K562 (cell line): Measurements from ENCODE around the gene SNAPC5. TPM values are rescaled to one million over a fixed set of nuclear protein-coding genes. Genes with fewer than 3 reads are reported as not detected.
"Not testable (repeated sequence)": the region's sequence is repeated elsewhere in the genome, so short reads cannot be mapped to it uniquely, and the experiment has no call there.

ENCODE experiments used
- ATAC-seq: fragments of 200-7000 bp; cut with Tn5 transposase; 3 replicates; pipeline ENCODE4 v1.9.1; 2020; ENCODE audit warnings: moderate library complexity
- BruUV-seq: library from RNA; stranded (reverse); fragments of 400-500 nt; replicated peaks from 2 replicates; lab custom pipeline; 2021; lab: Mats Ljungman, UMichigan
- CTCF ChIA-PET: fragments of 300-600 bp; formaldehyde crosslinking; extraction: SDS; loops from one replicate; lab custom pipeline; 2021; ENCODE audit warnings: low intra/inter-chr PET ratio; lab: Yijun Ruan, JAX
- POLR2A ChIA-PET: fragments of 300-600, 350-650 bp; sonication (Branson Sonifier 250); formaldehyde crosslinking; extraction: SDS; loops from one replicate; lab custom pipeline; 2021; ENCODE audit warnings: antibody characterized with exemption, inconsistent platforms; lab: Yijun Ruan, JAX
- DNase-seq, 4 experiments: peaks; one replicate each; pipeline versions ENCODE4 v3.0.0 to v3.0.0-alpha.2; 2011 to 2018; ENCODE audit warnings: low spot score in 3 of 4, mixed read lengths in 3 of 4; ENCODE audit errors: extremely low read depth in 1 of 4
- FAIRE-seq: peaks from 2 replicates; lab custom pipeline; 2011; peaks lifted over from hg19 to GRCh38; lab: Jason Lieb, UNC
- H2AFZ ChIP-seq: 2 replicates; pipeline ENCODE4 v1.6.0; 2011; ENCODE audit warnings: low read depth, low read length, control low read depth, inconsistent platforms
- H3K27ac ChIP-seq: fragments of 200-600 bp; 3 replicates; pipeline ENCODE4 v1.8.0; 2011; ENCODE audit warnings: low read depth, mild to moderate bottlenecking, control low read depth, inconsistent platforms, low read length, moderate library complexity, mixed read lengths; ENCODE audit errors: extremely low read depth
- H3K27me3 ChIP-seq, 2 experiments: fragments of 300-600 bp in 1 of 2; 2 replicates in 1 of 2; 3 replicates in 1 of 2; pipeline versions ENCODE4 v1.6.0 to v1.8.0; 2011; ENCODE audit warnings: inconsistent platforms in 2 of 2, low read length in 2 of 2, mild to moderate bottlenecking in 1 of 2, mixed read lengths in 1 of 2, moderate library complexity in 1 of 2; ENCODE audit not compliant: control insufficient read depth in 2 of 2, insufficient read depth in 2 of 2
- H3K36me3 ChIP-seq: fragments of 300-600 bp; 3 replicates; pipeline ENCODE4 v1.8.0; 2011; ENCODE audit warnings: mild to moderate bottlenecking, low read length, inconsistent platforms; ENCODE audit not compliant: control insufficient read depth, insufficient read depth
- H3K4me1 ChIP-seq, 2 experiments: fragments of 200-600 bp in 1 of 2; replicated peaks in 1 of 2; 2 replicates in 1 of 2; 3 replicates in 1 of 2; pipeline versions ENCODE4 v1.5.1 to v1.8.0; 2011; ENCODE audit warnings: inconsistent platforms in 2 of 2, low read length in 2 of 2, mild to moderate bottlenecking in 1 of 2, mixed read lengths in 1 of 2, moderate library complexity in 1 of 2; ENCODE audit not compliant: control insufficient read depth in 2 of 2, insufficient read depth in 2 of 2
- H3K4me2 ChIP-seq: 2 replicates; pipeline ENCODE4 v1.6.1; 2011; ENCODE audit warnings: low read length, control low read depth, inconsistent platforms, mixed read lengths; ENCODE audit not compliant: insufficient read depth
- H3K4me3 ChIP-seq: fragments of 200-600 bp; sonication (generic), shearing (Covaris generic); 2 replicates; pipeline ENCODE4 v1.5.1; 2016; ENCODE audit warnings: control low read depth, inconsistent platforms
- H3K79me2 ChIP-seq: fragments of 200-600 bp; 3 replicates; pipeline ENCODE4 v1.8.0; 2011; ENCODE audit warnings: low read length, inconsistent platforms; ENCODE audit not compliant: control insufficient read depth, insufficient read depth
- H3K9ac ChIP-seq, 2 experiments: 2 replicates each; pipeline versions ENCODE4 v1.6.0 to v1.6.1; 2011; ENCODE audit warnings: low read depth in 2 of 2, low read length in 2 of 2, control low read depth in 1 of 2, inconsistent platforms in 1 of 2, mild to moderate bottlenecking in 1 of 2, mixed read lengths in 1 of 2; ENCODE audit not compliant: insufficient read depth in 1 of 2
- H3K9me1 ChIP-seq: one replicate; pipeline ENCODE4 v1.6.0; 2011; ENCODE audit warnings: inconsistent platforms, mild to moderate bottlenecking, low read length, moderate library complexity; ENCODE audit not compliant: control insufficient read depth, insufficient read depth
- H3K9me3 ChIP-seq: replicated peaks from 2 replicates; pipeline ENCODE4 v1.5.1; 2011; ENCODE audit warnings: low read depth, low read length, inconsistent platforms; ENCODE audit not compliant: control insufficient read depth, insufficient read depth
- H4K20me1 ChIP-seq: replicated peaks from 2 replicates; pipeline ENCODE4 v1.6.1; 2011; ENCODE audit warnings: low read length, inconsistent platforms, mixed read lengths; ENCODE audit not compliant: control insufficient read depth, insufficient read depth
- CBX1 ChIP-seq: sonication (generic); IDR thresholded peaks from 2 replicates; pipeline ENCODE4 v1.6.1; 2016; ENCODE audit warnings: antibody characterized with exemption, low read depth, mild to moderate bottlenecking
- KAT2B ChIP-seq: IDR thresholded peaks from one replicate; pipeline ENCODE4 v1.6.1; 2012; ENCODE audit warnings: low read depth, mild to moderate bottlenecking, control low read depth, inconsistent platforms, low read length, moderate library complexity
- STAT5B ChIP-seq: fragments of 250-450 bp; sonication (Bioruptor Pico); IDR thresholded peaks from 2 replicates; pipeline ENCODE4 v1.8.0; 2021; ENCODE audit warnings: mild to moderate bottlenecking, inconsistent platforms
- WGBS: fragments of 100-300 bp; shearing (Covaris generic); methylation state at CpG from one replicate; pipeline ENCODE4 v1.1.6; 2016; ENCODE audit warnings: low coverage, mixed read lengths; ENCODE audit not compliant: insufficient coverage; ENCODE audit errors: missing lambda C conversion rate; 5-methylcytosine and 5-hydroxymethylcytosine counted together
- in situ Hi-C: fragments of 300-500 bp; cut with MboI; formaldehyde crosslinking; loops from 4 replicates; pipeline ENCODE4 v1.15.0; 2018; ENCODE audit warnings: inconsistent platforms, mixed read lengths
- intact Hi-C: fragments of 100-400 bp; cut with micrococcal nuclease; formaldehyde crosslinking; loops from 2 replicates; pipeline ENCODE4 v1.14.2; 2022
- polyA plus RNA-seq, 8 experiments: library from polyadenylated mRNA; depleted of rRNA in 4 of 8; stranded (reverse) in 5 of 8; unstranded in 3 of 8; fragments of >200 nt; fragmentation: Nextera tagmentation in 2 of 8; fragmentation: Illumina TruSeq in 1 of 8; extraction: Ambion mirVana in 2 of 8; extraction: Trizol in 1 of 8; gene quantifications; 2 replicates each; pipeline versions ENCODE4 v1.2.1 to v1.2.3, GENCODE V29; 2011 to 2014; ENCODE audit warnings: inconsistent platforms in 1 of 8, missing spikeins in 1 of 8
- total RNA-seq, 7 experiments: library from RNA; depleted of rRNA in 6 of 7; stranded (reverse); fragments of >200 nt in 6 of 7; fragmentation: Illumina TruSeq in 2 of 7; extraction: Trizol in 2 of 7; gene quantifications; 2 replicates each; pipeline versions ENCODE4 v1.2.1 to v1.2.3, GENCODE V29; 2011 to 2021; ENCODE audit warnings: low replicate concordance in 1 of 7
- TF ChIP-seq, protein P1 (sequence below), 2 experiments: fragments of 450-650 bp in 1 of 2; sonication (generic) in 1 of 2; formaldehyde crosslinking; conservative IDR thresholded peaks; 2 replicates each; pipeline versions ENCODE4 v1.4.0 to v1.8.1; 2020 to 2022; ENCODE audit warnings: mild to moderate bottlenecking in 1 of 2, missing genetic modification reagents in 1 of 2

The SNAPC5 gene
- total and polyA plus RNA-seq, 9 of the 15 experiments (the other 6 are each of a cell fraction or from before 2014, with no cell fraction given): 52.8 to 155 (median 96.5) TPM

DNA sequence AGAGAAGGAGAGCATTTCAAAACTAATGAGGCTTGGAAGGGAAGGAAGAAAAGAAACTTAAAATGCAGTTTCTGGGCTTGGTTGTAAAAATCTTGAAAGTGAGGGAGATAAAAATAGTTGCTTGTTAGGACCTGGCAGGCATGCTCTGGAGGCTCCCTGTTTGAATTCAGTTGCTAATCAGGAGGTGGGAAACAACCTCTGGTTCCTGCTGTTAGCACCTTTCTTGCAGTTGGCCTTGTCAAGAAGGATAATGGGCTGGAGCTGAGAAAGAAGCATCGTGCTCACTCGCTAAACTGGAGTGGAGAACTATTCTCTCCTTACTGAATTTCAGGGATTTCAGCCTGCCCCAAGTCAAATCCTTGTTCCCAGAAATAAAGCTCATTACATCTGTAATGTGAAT, 23.4 kb downstream of the SNAPC5 start (continued):
- TF ChIP-seq STAT5B (CRISPR knock-in tag): no peak
- TF ChIP-seq, all 486 proteins: peak for 0

DNA sequence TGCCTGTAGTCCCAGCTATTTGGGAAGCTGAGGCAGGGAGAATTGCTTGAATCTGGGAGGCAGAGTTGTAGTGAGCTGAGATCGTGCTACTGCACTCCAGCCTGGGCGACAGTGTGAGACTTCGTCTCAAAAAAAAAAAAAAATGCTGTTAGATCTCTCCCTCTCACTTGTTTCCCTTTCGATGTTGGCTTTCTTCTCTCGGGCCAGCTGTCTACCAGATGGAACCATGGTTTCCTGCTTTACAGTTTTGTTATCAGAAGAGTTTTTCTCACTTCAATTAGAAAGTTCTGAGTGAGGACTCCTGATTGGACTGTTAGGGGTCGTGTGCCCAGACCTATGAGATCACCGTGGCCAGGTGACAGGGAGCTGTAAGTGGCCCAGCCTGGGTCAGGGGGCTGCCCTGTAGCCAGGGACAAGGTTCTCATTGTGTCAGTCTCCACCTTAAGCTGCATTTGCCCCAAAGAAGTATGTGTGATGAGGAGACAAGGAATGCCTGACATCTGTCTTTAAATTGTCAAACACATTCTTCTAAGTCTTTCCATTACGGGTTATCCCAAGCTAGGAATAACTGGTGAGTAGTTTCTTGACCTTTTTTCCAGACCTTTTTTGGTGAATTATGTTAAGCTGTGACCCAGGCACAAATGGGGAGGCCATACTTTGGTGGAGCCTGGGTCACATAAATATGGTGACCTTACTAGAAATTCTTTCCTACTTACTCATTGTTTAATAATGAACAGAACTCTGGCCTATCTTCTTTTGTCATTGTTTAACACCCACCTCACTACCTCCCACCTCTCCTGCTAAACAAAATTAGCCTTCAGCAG, 25.2 kb downstream of the SNAPC5 start:
- FAIRE-seq: no peak

GRCh38 chr15:66470825-66471224, 26.7 kb downstream of the SNAPC5 start:
- H3K4me1 ChIP-seq, BruUV-seq, DNase-seq, H3K27ac ChIP-seq, FAIRE-seq, intact Hi-C loops, H3K4me3 ChIP-seq, H3K9me3 ChIP-seq, H3K4me2 ChIP-seq, ATAC-seq, H2AFZ ChIP-seq, H4K20me1 ChIP-seq, H3K79me2 ChIP-seq, in situ Hi-C loops, H3K27me3 ChIP-seq, CTCF ChIA-PET, H3K9ac ChIP-seq, H3K9me1 ChIP-seq: not testable (repeated sequence)
- H3K36me3 ChIP-seq: peaks cover 19% of the 10 kb centered on the region; the same call in 2 of the 3 replicates
- WGBS: 81% methylated on average over 4 of the region's 4 CpGs
- POLR2A ChIA-PET: interaction anchor here (0.7 to 1.9 kb wide), 4 partner anchors 11 to 35 kb away, joined by 3 to 8 read pairs (median 4); partner anchors contain the start of genes SNAPC5 and ZWILCH

More for the DNA sequence above, 25.2 kb downstream of the SNAPC5 start:
- ATAC-seq (no peak), DNase-seq (no peak)
- in situ Hi-C loops (no loop called here), intact Hi-C loops (no loop called here)
- Histone ChIP-seq H3K9me3 (no peaks in the 10 kb centered on the region), H3K4me2 (no peak overlapping the region), H3K36me3 (peaks cover 16% of the 10 kb centered on the region; the same call in 2 of the 3 replicates), H4K20me1 (no peaks in the 10 kb centered on the region; the same call in 1 of the 2 replicates), H3K27ac (no peak overlapping the region), H3K4me3 (no peak overlapping the region), H2AFZ (no peak overlapping the region), H3K27me3 (no peaks in the 10 kb centered on the region), H3K9ac (no peak overlapping the region), H3K9me1 (no peaks in the 10 kb centered on the region), H3K4me1 (no peaks in the 10 kb centered on the region), H3K79me2 (no peaks in the 10 kb centered on the region)
- CTCF ChIA-PET: no interaction called here
- POLR2A ChIA-PET: interaction anchor here (0.6 to 3.5 kb wide), 8 partner anchors 12 to 110 kb away, joined by 3 to 14 read pairs (median 4); partner anchors contain the start of genes SNAPC5 and ZWILCH
- 66% methylated on average over 8 of the region's 8 CpGs for WGBS
- TF ChIP-seq, protein P1, sequence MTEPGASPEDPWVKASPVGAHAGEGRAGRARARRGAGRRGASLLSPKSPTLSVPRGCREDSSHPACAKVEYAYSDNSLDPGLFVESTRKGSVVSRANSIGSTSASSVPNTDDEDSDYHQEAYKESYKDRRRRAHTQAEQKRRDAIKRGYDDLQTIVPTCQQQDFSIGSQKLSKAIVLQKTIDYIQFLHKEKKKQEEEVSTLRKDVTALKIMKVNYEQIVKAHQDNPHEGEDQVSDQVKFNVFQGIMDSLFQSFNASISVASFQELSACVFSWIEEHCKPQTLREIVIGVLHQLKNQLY (CRISPR knock-in tag; conservative IDR thresholded peaks at IDR 0.05): no peak
- no peak for TF ChIP-seq CBX1
- no peak for TF ChIP-seq KAT2B
- BruUV-seq: no TSS peak
